OCI-LY7 (cell line): ENCODE results near the gene PRR35.

Source experiments
- EZH2phosphoT487 ChIP-seq: fragments of 200-600 bp; sonication (generic); IDR thresholded peaks from 2 replicates; pipeline ENCODE4 v1.6.1; 2018; ENCODE audit warnings: low read depth, borderline replicate concordance, mild to moderate bottlenecking, mixed run types, antibody characterized with exemption, low read length, moderate library complexity, mixed read lengths
- TF ChIP-seq, protein P1 (sequence below): fragments of 200-600 bp; sonication (generic); conservative IDR thresholded peaks from 2 replicates; pipeline ENCODE4 v1.5.1; 2014; ENCODE audit warnings: mild to moderate bottlenecking, antibody characterized with exemption, low read length, moderate library complexity, mixed read lengths

DNA sequence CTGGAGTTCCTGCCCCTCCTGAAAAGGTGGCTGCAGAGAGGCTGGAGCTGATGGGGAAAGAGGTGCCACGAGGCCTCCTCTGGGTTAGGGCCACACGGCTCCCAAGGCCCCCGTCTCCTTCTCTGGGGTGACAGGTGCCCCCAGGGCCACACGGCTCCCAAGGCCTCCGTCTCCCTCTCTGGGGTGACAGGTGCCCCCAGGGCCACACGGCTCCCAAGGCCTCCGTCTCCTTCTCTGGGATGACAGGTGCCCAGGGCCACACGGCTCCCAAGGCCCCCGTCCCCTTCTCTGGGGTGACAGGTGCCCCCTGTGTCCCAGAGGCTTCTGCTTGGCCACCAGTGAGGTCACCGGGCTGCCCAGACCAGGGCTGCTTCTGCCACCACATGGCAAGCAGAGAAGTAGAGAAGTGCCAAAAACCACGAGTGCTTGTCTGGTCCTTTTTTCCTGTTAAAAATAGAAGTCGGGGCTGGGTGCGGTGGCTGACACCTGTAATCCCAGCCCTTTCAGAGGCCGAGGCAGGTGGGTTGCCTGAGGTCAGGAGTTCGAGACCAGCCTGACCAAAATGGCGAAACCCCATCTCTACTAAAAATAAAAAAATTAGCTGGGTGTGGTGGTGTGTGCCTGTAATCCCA is 28.6 kb upstream of the PRR35 start:
- TF ChIP-seq, protein P1, sequence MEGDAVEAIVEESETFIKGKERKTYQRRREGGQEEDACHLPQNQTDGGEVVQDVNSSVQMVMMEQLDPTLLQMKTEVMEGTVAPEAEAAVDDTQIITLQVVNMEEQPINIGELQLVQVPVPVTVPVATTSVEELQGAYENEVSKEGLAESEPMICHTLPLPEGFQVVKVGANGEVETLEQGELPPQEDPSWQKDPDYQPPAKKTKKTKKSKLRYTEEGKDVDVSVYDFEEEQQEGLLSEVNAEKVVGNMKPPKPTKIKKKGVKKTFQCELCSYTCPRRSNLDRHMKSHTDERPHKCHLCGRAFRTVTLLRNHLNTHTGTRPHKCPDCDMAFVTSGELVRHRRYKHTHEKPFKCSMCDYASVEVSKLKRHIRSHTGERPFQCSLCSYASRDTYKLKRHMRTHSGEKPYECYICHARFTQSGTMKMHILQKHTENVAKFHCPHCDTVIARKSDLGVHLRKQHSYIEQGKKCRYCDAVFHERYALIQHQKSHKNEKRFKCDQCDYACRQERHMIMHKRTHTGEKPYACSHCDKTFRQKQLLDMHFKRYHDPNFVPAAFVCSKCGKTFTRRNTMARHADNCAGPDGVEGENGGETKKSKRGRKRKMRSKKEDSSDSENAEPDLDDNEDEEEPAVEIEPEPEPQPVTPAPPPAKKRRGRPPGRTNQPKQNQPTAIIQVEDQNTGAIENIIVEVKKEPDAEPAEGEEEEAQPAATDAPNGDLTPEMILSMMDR, result no peak
- no peak for TF ChIP-seq EZH2phosphoT487
